ENCODE measurements around the gene KCNG2. TPM values are rescaled to one million over a fixed set of nuclear protein-coding genes. Genes with fewer than 3 reads are reported as not detected.

KCNG2 gene
- total and polyA plus RNA-seq, 9 of the 15 experiments (the other 6 are each of a cell fraction or from before 2014, with no cell fraction given): not detected

- TF ChIP-seq, protein P1, sequence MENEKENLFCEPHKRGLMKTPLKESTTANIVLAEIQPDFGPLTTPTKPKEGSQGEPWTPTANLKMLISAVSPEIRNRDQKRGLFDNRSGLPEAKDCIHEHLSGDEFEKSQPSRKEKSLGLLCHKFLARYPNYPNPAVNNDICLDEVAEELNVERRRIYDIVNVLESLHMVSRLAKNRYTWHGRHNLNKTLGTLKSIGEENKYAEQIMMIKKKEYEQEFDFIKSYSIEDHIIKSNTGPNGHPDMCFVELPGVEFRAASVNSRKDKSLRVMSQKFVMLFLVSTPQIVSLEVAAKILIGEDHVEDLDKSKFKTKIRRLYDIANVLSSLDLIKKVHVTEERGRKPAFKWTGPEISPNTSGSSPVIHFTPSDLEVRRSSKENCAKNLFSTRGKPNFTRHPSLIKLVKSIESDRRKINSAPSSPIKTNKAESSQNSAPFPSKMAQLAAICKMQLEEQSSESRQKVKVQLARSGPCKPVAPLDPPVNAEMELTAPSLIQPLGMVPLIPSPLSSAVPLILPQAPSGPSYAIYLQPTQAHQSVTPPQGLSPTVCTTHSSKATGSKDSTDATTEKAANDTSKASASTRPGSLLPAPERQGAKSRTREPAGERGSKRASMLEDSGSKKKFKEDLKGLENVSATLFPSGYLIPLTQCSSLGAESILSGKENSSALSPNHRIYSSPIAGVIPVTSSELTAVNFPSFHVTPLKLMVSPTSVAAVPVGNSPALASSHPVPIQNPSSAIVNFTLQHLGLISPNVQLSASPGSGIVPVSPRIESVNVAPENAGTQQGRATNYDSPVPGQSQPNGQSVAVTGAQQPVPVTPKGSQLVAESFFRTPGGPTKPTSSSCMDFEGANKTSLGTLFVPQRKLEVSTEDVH (IDR thresholded peaks at IDR 0.05; ENCODE audit: low read depth, partially characterized antibody): no peak
- TF ChIP-seq SMARCE1 (IDR thresholded peaks at IDR 0.05) (no peak), ZNF280B (CRISPR knock-in tag; IDR thresholded peaks at IDR 0.05) (no peak)
- TF ChIP-seq, protein P2, sequence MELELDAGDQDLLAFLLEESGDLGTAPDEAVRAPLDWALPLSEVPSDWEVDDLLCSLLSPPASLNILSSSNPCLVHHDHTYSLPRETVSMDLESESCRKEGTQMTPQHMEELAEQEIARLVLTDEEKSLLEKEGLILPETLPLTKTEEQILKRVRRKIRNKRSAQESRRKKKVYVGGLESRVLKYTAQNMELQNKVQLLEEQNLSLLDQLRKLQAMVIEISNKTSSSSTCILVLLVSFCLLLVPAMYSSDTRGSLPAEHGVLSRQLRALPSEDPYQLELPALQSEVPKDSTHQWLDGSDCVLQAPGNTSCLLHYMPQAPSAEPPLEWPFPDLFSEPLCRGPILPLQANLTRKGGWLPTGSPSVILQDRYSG (tag; conservative IDR thresholded peaks at IDR 0.05; ENCODE audit: low read depth): no peak
These were observed 61.6 kb downstream of the KCNG2 start (continued) for GRCh38 chr18:79859314-79859713.

- H3K36me3 ChIP-seq (ENCODE audit: control insufficient read depth, insufficient read depth, low read length): no peaks in the 10 kb centered on the region
- no peaks in the 10 kb centered on the region for H4K20me1 ChIP-seq (replicated peaks; ENCODE audit: control insufficient read depth, insufficient read depth, low read length)
- peaks cover 0 to 7% of the 10 kb centered on the region in 2 experiments; a peak in 2 of 5 replicates for H3K27me3 ChIP-seq (ENCODE audit: control insufficient read depth in 2 of 2, insufficient read depth in 2 of 2, low read length in 2 of 2)
- intact Hi-C loops (cut with micrococcal nuclease) (no loop called here), in situ Hi-C loops (cut with MboI) (no loop called here)
- FAIRE-seq (no peak), DNase-seq (ENCODE audit: extremely low read depth in 1 of 4, low spot score in 3 of 4) (no peak), ATAC-seq (no peak)
- no peak overlapping the region for H3K4me2 ChIP-seq (ENCODE audit: insufficient read depth, low read length)
- H3K4me1 ChIP-seq (replicated peaks in 1 of 2; ENCODE audit: control insufficient read depth in 2 of 2, insufficient read depth in 2 of 2, low read length in 2 of 2): no peaks in the 10 kb centered on the region
- no peak overlapping the region for H3K27ac ChIP-seq (ENCODE audit: extremely low read depth, low read depth, low read length)
- WGBS (ENCODE audit: insufficient coverage, low coverage, missing lambda C conversion rate): 0% methylated on average over 2 of the region's 2 CpGs
- no peak overlapping the region for H2AFZ ChIP-seq (ENCODE audit: low read depth, low read length)
- ChIA-PET POLR2A (interaction anchor here (1.1 kb wide), 1 partner anchor 12 kb away, joined by 3 read pairs; no protein-coding TSS in a partner anchor), CTCF (ENCODE audit: low intra/inter-chr PET ratio) (no interaction called here)
- no TSS peak for BruUV-seq (replicated peaks)
- H3K79me2 ChIP-seq (ENCODE audit: control insufficient read depth, insufficient read depth, low read length): no peaks in the 10 kb centered on the region
- H3K9me1 ChIP-seq (ENCODE audit: control insufficient read depth, insufficient read depth, low read length): no peaks in the 10 kb centered on the region
- peaks cover 4% of the 10 kb centered on the region; the same call in 1 of the 2 replicates for H3K9me3 ChIP-seq (replicated peaks; ENCODE audit: control insufficient read depth, insufficient read depth, low read depth, low read length)
- H3K9ac ChIP-seq (ENCODE audit: insufficient read depth in 1 of 2, low read depth in 2 of 2, low read length in 2 of 2): no peak overlapping the region
- no peak overlapping the region for H3K4me3 ChIP-seq
- no peak for TF ChIP-seq PHB2 (IDR thresholded peaks at IDR 0.05; ENCODE audit: low read depth)
- TF ChIP-seq IFI16 (CRISPR knock-in tag; IDR thresholded peaks at IDR 0.05): no peak
- TF ChIP-seq NKRF (IDR thresholded peaks at IDR 0.05; ENCODE audit: borderline replicate concordance): no peak
These were observed 63.9 kb downstream of the KCNG2 start for GRCh38 chr18:79861687-79862086.

Data from K562 (cell line).